T-helper 2 cell (primary cell): ENCODE results near the gene PRKCD.

Source experiments
- DNase-seq, 5 experiments: peaks; one replicate each; pipeline versions ENCODE4 v3.0.0 to v3.0.0-alpha.2; 2012 to 2022
- total RNA-seq, 2 donors: gene quantifications; one replicate each; lab custom pipeline; 2026; lab: John Stamatoyannopoulos, UW

PRKCD gene
- total RNA-seq = 23.0 to 35.5 reads per million in 2 donors

GRCh38 chr3:53160660-53161449 is at the start of gene PRKCD:
PRKCD (plus strand) TSS chr3:53161209; CDS start chr3:53178423, 17,214 bp downstream.
- peak; percentile 59 to 85 (median 73) for DNase-seq

GRCh38 chr3:53111822-53112221 is 49.2 kb upstream of the PRKCD start:
- no peak for DNase-seq

- no peak for DNase-seq
These were observed 47.6 kb upstream of the PRKCD start for GRCh38 chr3:53113293-53114010.

GRCh38 chr3:53114011-53114400 is 47.0 kb upstream of the PRKCD start:
- DNase-seq = peak; percentile 42 to 81 (median 64)

GRCh38 chr3:53114412-53115074 is 46.5 kb upstream of the PRKCD start:
- peak in 1 of 5 experiments; percentile 25 for DNase-seq

GRCh38 chr3:53116956-53117355 is 44.1 kb upstream of the PRKCD start:
- DNase-seq = no peak

GRCh38 chr3:53120336-53120735 is 40.7 kb upstream of the PRKCD start:
- DNase-seq = no peak

- no peak for DNase-seq
These were observed 38.6 kb upstream of the PRKCD start for GRCh38 chr3:53122255-53122932.

- no peak for DNase-seq
These were observed 38.1 kb upstream of the PRKCD start for GRCh38 chr3:53122933-53123305.

GRCh38 chr3:53123510-53123909 is 37.5 kb upstream of the PRKCD start:
- no peak for DNase-seq

GRCh38 chr3:53123953-53124352 is 37.1 kb upstream of the PRKCD start:
- no peak for DNase-seq

- DNase-seq = no peak
These were observed 34.4 kb upstream of the PRKCD start for GRCh38 chr3:53126601-53127000.

- no peak for DNase-seq
These were observed 31.7 kb upstream of the PRKCD start for GRCh38 chr3:53129344-53129743.

GRCh38 chr3:53130179-53131061 is 30.6 kb upstream of the PRKCD start, which contains the start of gene RFT1:
RFT1 (minus strand) TSS chr3:53130435; CDS start chr3:53130400, 35 bp downstream.
- DNase-seq = peak; percentile 94 to 98 (median 97)

- DNase-seq = no peak
These were observed 29.9 kb upstream of the PRKCD start for GRCh38 chr3:53131096-53131495.

GRCh38 chr3:53132347-53132746 is 28.7 kb upstream of the PRKCD start:
- DNase-seq = no peak

GRCh38 chr3:53134631-53135232 is 26.3 kb upstream of the PRKCD start:
- peak; percentile 20 to 70 (median 44) for DNase-seq

GRCh38 chr3:53137221-53137620 is 23.8 kb upstream of the PRKCD start:
- DNase-seq = peak in 1 of 5 experiments; percentile 9

- no peak for DNase-seq
These were observed 23.1 kb upstream of the PRKCD start for GRCh38 chr3:53137835-53138446.
